Liver (tissue), 3 donors: Measurements from ENCODE around the gene EXOC4.
"Not testable (repeated sequence)": the region's sequence is repeated elsewhere in the genome, so short reads cannot be mapped to it uniquely, and the experiment has no call there.

Source experiments
- EGR1 ChIP-seq, 2 donors: IDR thresholded peaks; 2 replicates each; pipeline ENCODE4 v1.6.1; 2016 to 2018; ENCODE audit warnings: antibody characterized with exemption in 2 of 2, low read depth in 2 of 2
- GABPA ChIP-seq, 2 donors: IDR thresholded peaks in 1 of 2; conservative IDR thresholded peaks in 1 of 2; 2 replicates each; pipeline ENCODE4 v1.6.1; 2016; ENCODE audit warnings: antibody characterized with exemption in 2 of 2, mild to moderate bottlenecking in 1 of 2, moderate library complexity in 1 of 2
- HNF4G ChIP-seq: IDR thresholded peaks from 2 replicates; pipeline ENCODE4 v1.6.1; 2016; ENCODE audit warnings: antibody characterized with exemption
- JUND ChIP-seq, 2 donors: IDR thresholded peaks; 2 replicates each; pipeline ENCODE4 v1.6.1; 2016; ENCODE audit warnings: antibody characterized with exemption in 2 of 2
- RAD21 ChIP-seq, 2 donors: IDR thresholded peaks; 2 replicates each; pipeline ENCODE4 v1.6.1; 2016; ENCODE audit warnings: antibody characterized with exemption in 2 of 2, mild to moderate bottlenecking in 2 of 2
- REST ChIP-seq: IDR thresholded peaks from 2 replicates; pipeline ENCODE4 v1.6.1; 2016; ENCODE audit warnings: antibody characterized with exemption, mild to moderate bottlenecking
- RXRA ChIP-seq, 2 donors: IDR thresholded peaks; 2 replicates each; pipeline ENCODE4 v1.6.1; 2017 to 2018; ENCODE audit warnings: antibody characterized with exemption in 2 of 2, mild to moderate bottlenecking in 1 of 2
- SP1 ChIP-seq: IDR thresholded peaks from 2 replicates; pipeline ENCODE4 v1.6.1; 2018; ENCODE audit warnings: antibody characterized with exemption, mild to moderate bottlenecking
- TAF1 ChIP-seq: conservative IDR thresholded peaks from 2 replicates; pipeline ENCODE4 v1.6.1; 2016; ENCODE audit warnings: antibody characterized with exemption, mild to moderate bottlenecking
- YY1 ChIP-seq: IDR thresholded peaks from 2 replicates; pipeline ENCODE4 v1.6.1; 2016; ENCODE audit warnings: antibody characterized with exemption, mild to moderate bottlenecking
- TF ChIP-seq, protein P1 (sequence below): fragments of 150-350 bp; IDR thresholded peaks from 2 replicates; pipeline ENCODE4 v1.5.1; 2017; ENCODE audit warnings: improper control_type of control experiment, low read depth, low read length; ENCODE audit not compliant: missing input control
- TF ChIP-seq, protein P2 (sequence below): IDR thresholded peaks from 2 replicates; pipeline ENCODE4 v1.6.1; 2016; ENCODE audit warnings: antibody characterized with exemption
- TF ChIP-seq, protein P3 (sequence below): IDR thresholded peaks from 2 replicates; pipeline ENCODE4 v1.6.1; 2016; ENCODE audit warnings: antibody characterized with exemption
- TF ChIP-seq, protein P4 (sequence below): IDR thresholded peaks from 2 replicates; pipeline ENCODE4 v1.6.1; 2016; ENCODE audit warnings: antibody characterized with exemption
- donor health status: healthy.
- donor health status: healthy.

DNA sequence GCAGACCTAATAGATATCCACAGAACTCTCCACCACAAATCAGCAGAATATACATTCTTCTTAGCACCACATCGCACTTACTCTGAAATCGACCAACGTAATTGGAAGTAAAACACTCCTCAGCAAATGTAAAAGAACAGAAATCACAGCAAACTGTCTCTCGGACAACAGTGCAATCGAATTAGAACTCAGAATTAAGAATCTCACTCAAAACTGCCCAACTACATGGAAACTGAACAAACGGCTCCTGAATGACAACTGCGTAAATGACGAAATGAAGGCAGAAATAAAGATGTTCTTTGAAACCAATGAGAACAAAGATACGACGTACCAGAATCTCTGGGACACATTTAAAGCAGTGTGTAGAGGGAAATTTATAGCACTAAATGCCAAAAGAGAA is 42.1 kb upstream of the EXOC4 start:
- TF ChIP-seq, protein P1, sequence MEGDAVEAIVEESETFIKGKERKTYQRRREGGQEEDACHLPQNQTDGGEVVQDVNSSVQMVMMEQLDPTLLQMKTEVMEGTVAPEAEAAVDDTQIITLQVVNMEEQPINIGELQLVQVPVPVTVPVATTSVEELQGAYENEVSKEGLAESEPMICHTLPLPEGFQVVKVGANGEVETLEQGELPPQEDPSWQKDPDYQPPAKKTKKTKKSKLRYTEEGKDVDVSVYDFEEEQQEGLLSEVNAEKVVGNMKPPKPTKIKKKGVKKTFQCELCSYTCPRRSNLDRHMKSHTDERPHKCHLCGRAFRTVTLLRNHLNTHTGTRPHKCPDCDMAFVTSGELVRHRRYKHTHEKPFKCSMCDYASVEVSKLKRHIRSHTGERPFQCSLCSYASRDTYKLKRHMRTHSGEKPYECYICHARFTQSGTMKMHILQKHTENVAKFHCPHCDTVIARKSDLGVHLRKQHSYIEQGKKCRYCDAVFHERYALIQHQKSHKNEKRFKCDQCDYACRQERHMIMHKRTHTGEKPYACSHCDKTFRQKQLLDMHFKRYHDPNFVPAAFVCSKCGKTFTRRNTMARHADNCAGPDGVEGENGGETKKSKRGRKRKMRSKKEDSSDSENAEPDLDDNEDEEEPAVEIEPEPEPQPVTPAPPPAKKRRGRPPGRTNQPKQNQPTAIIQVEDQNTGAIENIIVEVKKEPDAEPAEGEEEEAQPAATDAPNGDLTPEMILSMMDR, result not testable (repeated sequence)
- TF ChIP-seq, protein P2, sequence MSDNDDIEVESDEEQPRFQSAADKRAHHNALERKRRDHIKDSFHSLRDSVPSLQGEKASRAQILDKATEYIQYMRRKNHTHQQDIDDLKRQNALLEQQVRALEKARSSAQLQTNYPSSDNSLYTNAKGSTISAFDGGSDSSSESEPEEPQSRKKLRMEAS, result not testable (repeated sequence)
- not testable (repeated sequence) for TF ChIP-seq JUND (IDR thresholded peaks at IDR 0.05); SP1; REST; RXRA (IDR thresholded peaks at IDR 0.05); GABPA (IDR thresholded peaks at IDR 0.05 in 1 of 2, conservative IDR thresholded peaks at IDR 0.05 in 1 of 2); YY1; TAF1; EGR1 (IDR thresholded peaks at IDR 0.05; ENCODE audit: low read depth in 2 of 2); RAD21 (IDR thresholded peaks at IDR 0.05); HNF4G
- TF ChIP-seq, protein P3, sequence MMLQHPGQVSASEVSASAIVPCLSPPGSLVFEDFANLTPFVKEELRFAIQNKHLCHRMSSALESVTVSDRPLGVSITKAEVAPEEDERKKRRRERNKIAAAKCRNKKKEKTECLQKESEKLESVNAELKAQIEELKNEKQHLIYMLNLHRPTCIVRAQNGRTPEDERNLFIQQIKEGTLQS, result not testable (repeated sequence)
- TF ChIP-seq, protein P4, sequence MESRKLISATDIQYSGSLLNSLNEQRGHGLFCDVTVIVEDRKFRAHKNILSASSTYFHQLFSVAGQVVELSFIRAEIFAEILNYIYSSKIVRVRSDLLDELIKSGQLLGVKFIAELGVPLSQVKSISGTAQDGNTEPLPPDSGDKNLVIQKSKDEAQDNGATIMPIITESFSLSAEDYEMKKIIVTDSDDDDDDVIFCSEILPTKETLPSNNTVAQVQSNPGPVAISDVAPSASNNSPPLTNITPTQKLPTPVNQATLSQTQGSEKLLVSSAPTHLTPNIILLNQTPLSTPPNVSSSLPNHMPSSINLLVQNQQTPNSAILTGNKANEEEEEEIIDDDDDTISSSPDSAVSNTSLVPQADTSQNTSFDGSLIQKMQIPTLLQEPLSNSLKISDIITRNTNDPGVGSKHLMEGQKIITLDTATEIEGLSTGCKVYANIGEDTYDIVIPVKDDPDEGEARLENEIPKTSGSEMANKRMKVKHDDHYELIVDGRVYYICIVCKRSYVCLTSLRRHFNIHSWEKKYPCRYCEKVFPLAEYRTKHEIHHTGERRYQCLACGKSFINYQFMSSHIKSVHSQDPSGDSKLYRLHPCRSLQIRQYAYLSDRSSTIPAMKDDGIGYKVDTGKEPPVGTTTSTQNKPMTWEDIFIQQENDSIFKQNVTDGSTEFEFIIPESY, result not testable (repeated sequence)
